PFSK-1 (cell line): ENCODE data around the gene MDGA2.

Experiments used
- FOXP2 ChIP-seq: optimal IDR thresholded peaks from 2 replicates; pipeline ENCODE3; 2011; ENCODE audit warnings: borderline replicate concordance, control low read depth, inconsistent platforms; ENCODE audit not compliant: insufficient read depth; ENCODE audit errors: extremely low read length, extremely low read depth
- TAF1 ChIP-seq: IDR thresholded peaks from 2 replicates; pipeline ENCODE4 v1.6.1; 2012; ENCODE audit warnings: low read length, control low read depth, borderline replicate concordance; ENCODE audit not compliant: insufficient read depth

DNA sequence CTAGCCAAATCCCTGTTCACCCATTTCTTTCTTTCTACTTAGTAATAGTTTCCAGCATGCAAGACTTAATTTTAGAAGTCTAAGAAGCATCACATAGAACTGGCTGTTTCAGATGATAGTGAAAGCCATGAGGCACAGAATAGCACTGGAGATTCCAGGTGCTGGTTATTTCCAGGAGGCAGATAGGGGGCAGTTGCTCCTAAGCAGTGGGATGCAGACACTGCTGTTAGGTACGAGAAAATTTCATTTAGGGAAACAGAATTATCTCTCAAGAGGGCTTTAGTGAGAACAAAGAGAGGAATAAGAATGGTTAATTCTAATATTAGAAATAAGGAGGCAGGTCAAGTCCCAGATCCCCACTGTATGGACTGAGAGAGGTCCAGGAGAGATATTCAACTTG lies 3.6 kb upstream of the MDGA2 start:
- no peak for TF ChIP-seq FOXP2
- TF ChIP-seq TAF1 = no peak
